ENCODE data around the gene WASF3.

WASF3 gene

GRCh38 chr13:26557393-26558073, at the start of gene WASF3:
Gene WASF3 (plus strand): TSS chr13:26557683. CDS start chr13:26642271, 84,588 bp downstream.
- no peak for DNase-seq

- DNase-seq: no peak
Measured at GRCh38 chr13:26508885-26509284, 48.6 kb upstream of the WASF3 start.

- DNase-seq: no peak
Measured at GRCh38 chr13:26509491-26509890, 48.0 kb upstream of the WASF3 start.

- no peak for DNase-seq
Measured at GRCh38 chr13:26513931-26514330, 43.6 kb upstream of the WASF3 start.

- DNase-seq: no peak
Measured at GRCh38 chr13:26515721-26516120, 41.8 kb upstream of the WASF3 start.

GRCh38 chr13:26517936-26518335, 39.5 kb upstream of the WASF3 start:
- DNase-seq: no peak

GRCh38 chr13:26518451-26518959, 39.0 kb upstream of the WASF3 start:
- no peak for DNase-seq

GRCh38 chr13:26522571-26522970, 34.9 kb upstream of the WASF3 start:
- no peak for DNase-seq

- DNase-seq: no peak
Measured at GRCh38 chr13:26523007-26523406, 34.5 kb upstream of the WASF3 start.

GRCh38 chr13:26525528-26525927, 32.0 kb upstream of the WASF3 start:
- DNase-seq: no peak

- no peak for DNase-seq
Measured at GRCh38 chr13:26526702-26527216, 30.7 kb upstream of the WASF3 start.

GRCh38 chr13:26528527-26528926, 29.0 kb upstream of the WASF3 start:
- no peak for DNase-seq

- no peak for DNase-seq
Measured at GRCh38 chr13:26529441-26529840, 28.0 kb upstream of the WASF3 start.

GRCh38 chr13:26531742-26532141, 25.7 kb upstream of the WASF3 start:
- no peak for DNase-seq

- DNase-seq: no peak
Measured at GRCh38 chr13:26534036-26534726, 23.3 kb upstream of the WASF3 start.

- DNase-seq: no peak
Measured at GRCh38 chr13:26538363-26539317, 18.8 kb upstream of the WASF3 start.

GRCh38 chr13:26539738-26540292, 17.7 kb upstream of the WASF3 start:
- no peak for DNase-seq

- DNase-seq: no peak
Measured at GRCh38 chr13:26540334-26540733, 17.1 kb upstream of the WASF3 start.

GRCh38 chr13:26541041-26541440, 16.4 kb upstream of the WASF3 start:
- no peak for DNase-seq

- DNase-seq: no peak
Measured at GRCh38 chr13:26541678-26542568, 15.6 kb upstream of the WASF3 start.

GRCh38 chr13:26544707-26545106, 12.8 kb upstream of the WASF3 start:
- DNase-seq: no peak
